D721Med (cell line): ENCODE measurements around the gene KIAA0825.

Experiments
- DNase-seq: peaks from one replicate; pipeline ENCODE4 v3.0.0; 2011; ENCODE audit warnings: low spot score; ENCODE audit not compliant: insufficient read length
- FAIRE-seq: peaks from 2 replicates; lab custom pipeline; 2011; peaks lifted over from hg19 to GRCh38; lab: Jason Lieb, UNC
- TF ChIP-seq, protein P1 (sequence below): IDR thresholded peaks from 2 replicates; pipeline ENCODE4 v1.5.1; 2012; ENCODE audit warnings: mild to moderate bottlenecking, control low read depth; ENCODE audit not compliant: insufficient read depth; ENCODE audit errors: missing control alignments

KIAA0825 gene

DNA sequence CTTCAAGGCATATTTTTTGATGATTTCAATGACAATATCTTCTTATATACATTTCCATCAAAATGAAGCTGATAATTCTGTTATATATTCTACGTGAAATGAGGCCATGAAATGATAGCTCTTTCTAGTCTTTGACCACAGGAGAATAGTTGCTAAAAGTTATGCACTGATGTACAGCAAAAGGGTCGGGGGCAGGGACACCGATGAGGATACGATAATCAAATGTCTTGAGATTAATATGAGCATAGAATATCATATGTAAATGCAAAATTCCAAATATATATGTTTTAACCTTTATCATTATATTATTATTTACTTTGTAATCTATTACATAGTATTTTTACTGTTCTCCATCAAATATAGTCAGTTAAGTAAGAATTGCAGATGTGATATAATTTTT lies 264.8 kb downstream of the KIAA0825 start:
- TF ChIP-seq, protein P1, sequence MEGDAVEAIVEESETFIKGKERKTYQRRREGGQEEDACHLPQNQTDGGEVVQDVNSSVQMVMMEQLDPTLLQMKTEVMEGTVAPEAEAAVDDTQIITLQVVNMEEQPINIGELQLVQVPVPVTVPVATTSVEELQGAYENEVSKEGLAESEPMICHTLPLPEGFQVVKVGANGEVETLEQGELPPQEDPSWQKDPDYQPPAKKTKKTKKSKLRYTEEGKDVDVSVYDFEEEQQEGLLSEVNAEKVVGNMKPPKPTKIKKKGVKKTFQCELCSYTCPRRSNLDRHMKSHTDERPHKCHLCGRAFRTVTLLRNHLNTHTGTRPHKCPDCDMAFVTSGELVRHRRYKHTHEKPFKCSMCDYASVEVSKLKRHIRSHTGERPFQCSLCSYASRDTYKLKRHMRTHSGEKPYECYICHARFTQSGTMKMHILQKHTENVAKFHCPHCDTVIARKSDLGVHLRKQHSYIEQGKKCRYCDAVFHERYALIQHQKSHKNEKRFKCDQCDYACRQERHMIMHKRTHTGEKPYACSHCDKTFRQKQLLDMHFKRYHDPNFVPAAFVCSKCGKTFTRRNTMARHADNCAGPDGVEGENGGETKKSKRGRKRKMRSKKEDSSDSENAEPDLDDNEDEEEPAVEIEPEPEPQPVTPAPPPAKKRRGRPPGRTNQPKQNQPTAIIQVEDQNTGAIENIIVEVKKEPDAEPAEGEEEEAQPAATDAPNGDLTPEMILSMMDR = no peak
- FAIRE-seq (no peak), DNase-seq (no peak)

GRCh38 chr5:94347130-94347529 lies 271.3 kb downstream of the KIAA0825 start:
- TF ChIP-seq, protein P1 = no peak
- FAIRE-seq (no peak), DNase-seq (no peak)

DNA sequence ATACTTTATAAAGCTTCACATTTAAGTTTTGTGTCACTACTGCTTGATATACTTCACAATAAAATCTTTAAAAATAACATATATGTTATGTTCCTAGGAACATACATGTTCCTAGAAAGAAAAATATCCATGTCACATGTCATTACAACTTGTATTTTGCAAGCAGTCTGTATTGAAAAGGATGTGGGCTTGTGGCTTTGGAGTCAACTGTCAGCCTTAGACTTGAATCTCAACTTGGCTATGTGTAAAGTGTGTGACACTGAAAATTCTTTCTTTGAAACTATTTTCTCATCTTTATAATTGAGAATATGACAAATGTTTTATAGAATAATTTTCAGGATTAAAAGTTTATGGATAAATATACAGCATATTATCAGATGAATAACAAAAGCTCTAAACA lies 273.1 kb downstream of the KIAA0825 start:
- DNase-seq = no peak

GRCh38 chr5:94337617-94338016 lies 280.8 kb downstream of the KIAA0825 start:
- DNase-seq (no peak), FAIRE-seq (no peak)
- TF ChIP-seq, protein P1 = no peak

More for the DNA sequence above, 273.1 kb downstream of the KIAA0825 start:
- TF ChIP-seq, protein P1 = no peak
- no peak for FAIRE-seq

DNA sequence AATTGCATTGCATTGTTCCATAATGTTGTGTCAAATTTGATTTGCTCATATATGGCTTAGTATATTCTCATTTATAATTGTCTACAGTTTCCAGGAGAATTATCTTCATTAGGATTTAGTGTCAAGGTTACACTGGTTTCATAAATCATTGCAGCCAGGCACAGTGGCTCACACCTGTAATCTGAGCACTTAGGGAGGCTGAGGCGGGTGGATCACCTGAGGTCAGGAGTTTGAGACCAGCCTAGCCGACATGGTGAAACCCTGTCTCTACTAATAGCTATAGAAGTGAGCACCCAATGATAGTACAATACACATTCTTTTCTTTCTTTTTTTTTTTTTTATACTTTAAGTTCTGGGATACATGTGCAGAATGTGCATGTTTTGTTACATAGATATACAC lies 282.5 kb downstream of the KIAA0825 start:
- FAIRE-seq = no peak

GRCh38 chr5:94329115-94329514 lies 289.3 kb downstream of the KIAA0825 start:
- no peak for FAIRE-seq
- TF ChIP-seq, protein P1 = no peak
- no peak for DNase-seq

More for the DNA sequence above, 282.5 kb downstream of the KIAA0825 start:
- DNase-seq = no peak
- TF ChIP-seq, protein P1 = no peak

DNA sequence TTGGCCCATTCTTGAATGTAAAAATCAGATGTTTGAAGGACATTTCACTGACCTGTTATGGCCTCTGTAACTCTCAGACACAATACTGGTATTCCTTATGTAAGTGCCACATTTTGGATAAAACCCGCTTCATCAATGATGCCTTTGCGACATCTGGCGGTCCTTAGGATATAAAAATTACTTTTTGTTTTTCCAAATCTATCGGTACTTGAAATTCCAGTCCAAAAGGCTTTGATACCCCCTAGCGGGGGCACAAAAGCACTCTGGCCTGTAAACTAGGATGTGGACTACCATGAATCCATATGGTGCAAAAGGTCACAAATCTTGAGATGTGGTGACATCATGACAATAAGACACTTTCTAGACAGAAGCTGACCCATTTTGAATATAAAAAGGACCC lies 291.8 kb downstream of the KIAA0825 start:
- DNase-seq (no peak), FAIRE-seq (no peak)
- TF ChIP-seq, protein P1 = no peak
